ELF-1 (cell line): Measurements from ENCODE around the gene KLHL36.

ENCODE experiments used
- DNase-seq: peaks from one replicate; pipeline ENCODE4 v3.0.0-alpha.2; 2016; ENCODE audit warnings: low read depth, low spot score

Gene KLHL36

DNA sequence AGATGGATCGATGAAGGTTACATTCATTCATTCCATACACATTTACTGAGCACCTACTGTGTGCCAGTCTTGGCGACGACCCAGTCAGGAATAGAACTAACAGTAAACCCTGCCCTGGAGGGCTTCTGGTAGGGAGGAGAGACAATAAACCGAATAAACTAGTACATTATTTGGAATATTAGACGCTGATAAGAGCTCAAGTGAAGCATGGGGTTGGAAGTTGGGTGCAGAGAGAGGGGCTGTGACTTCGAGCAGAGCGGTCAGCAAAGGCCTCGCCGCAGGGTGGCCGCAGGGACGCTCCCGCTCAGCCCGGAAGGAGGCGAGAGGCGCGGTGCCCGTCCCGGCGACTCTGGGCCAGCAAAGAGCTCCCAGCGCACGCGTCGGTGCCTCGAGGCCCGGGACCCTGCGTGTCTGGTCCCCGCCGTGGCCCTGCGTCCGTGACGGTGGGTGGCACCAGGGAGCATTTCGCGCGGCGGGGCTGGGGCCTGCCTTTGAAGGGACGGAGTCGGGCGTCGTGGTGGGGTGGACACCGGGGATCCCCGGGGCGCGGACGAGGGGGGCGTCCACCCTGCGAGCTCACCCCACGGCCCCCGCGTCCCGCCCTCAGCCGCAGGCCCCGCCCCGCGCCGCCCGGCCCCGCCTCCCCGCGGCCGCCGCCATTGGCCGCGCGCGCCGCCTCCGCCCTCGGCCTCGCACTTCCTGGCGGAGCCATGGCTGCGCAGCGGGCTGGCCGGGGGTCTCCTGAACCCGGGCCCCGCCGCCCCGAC lies at the start of gene KLHL36:
Gene KLHL36, plus strand, starts transcription at position 684 of the 767 bp plus-strand sequence. CDS start 2,357 bp downstream, outside the sequence.
- DNase-seq = peak; percentile 34

DNA sequence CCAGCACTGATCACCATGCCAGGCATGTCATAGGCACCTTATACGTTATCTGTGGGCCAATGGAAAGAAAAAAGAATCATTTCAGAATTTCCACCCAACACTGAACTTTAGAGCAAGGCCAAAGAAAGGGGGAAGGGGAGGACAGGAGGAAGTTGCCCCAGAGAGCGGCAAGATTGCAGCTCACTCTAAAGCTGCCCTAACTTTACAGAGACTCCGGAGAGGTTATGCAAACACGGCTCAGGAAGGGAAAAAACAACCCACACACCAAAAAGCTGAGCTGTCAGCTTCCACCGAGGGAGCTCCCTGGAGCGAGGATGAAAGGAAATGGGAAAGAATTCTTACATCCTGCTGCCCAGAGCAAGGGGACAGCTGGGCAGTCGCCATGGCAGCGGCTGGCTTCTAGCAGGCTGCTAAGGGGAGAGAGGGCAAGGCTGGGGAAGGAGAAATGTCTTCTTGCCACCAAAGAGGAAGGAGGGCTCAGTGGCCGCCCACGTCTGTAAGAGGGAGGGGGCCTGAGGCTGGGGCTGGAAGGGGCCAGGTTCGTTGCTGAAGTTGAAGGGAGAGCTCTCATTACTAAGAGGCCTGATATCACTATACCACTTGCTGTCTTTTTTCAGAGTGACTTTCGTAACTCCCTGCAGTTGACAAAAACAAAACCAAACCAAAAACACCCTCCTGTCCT lies 48.6 kb upstream of the KLHL36 start:
- DNase-seq = peak; percentile 83

DNA sequence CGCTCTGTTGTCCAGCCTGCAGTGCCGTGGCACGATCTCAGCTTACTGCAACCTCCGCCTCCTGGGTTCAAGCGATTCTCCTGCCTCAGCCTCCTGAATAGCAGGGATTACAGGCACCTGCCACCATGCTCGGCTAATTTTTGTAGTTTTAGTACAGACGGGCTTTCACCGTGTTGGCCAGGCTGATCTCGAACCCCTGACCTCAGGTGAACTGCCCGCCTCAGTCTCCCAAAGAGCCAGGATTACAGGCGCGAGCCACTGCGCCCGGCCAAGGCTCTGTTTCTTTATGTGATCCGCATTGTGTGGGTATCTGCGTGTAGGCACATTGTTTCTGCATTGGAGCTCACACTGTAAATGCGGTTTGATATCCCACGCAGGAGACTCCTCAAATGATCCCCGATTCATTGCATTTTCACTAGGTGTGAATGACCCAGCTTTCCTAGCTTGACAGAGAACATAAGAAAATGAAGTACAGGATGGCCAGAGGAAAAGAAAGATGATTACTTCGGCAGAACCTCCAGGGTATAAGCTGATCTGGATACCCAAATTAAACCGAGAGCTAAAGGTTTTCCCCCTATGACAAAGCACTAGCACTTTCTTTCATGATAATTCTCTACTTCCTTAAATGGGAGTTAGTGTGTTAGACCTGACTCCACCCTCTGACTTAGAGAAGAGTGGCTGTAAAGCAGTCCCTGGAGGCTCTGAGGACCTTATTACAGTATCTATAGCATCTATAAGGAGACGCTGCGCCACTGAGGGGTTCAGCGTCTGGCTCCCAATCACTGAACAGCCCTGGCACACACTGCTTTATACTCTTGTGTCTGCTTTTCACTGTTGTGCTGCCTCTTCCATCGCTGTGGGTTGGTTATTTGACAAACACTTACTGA lies 47.7 kb upstream of the KLHL36 start:
- no peak for DNase-seq

DNA sequence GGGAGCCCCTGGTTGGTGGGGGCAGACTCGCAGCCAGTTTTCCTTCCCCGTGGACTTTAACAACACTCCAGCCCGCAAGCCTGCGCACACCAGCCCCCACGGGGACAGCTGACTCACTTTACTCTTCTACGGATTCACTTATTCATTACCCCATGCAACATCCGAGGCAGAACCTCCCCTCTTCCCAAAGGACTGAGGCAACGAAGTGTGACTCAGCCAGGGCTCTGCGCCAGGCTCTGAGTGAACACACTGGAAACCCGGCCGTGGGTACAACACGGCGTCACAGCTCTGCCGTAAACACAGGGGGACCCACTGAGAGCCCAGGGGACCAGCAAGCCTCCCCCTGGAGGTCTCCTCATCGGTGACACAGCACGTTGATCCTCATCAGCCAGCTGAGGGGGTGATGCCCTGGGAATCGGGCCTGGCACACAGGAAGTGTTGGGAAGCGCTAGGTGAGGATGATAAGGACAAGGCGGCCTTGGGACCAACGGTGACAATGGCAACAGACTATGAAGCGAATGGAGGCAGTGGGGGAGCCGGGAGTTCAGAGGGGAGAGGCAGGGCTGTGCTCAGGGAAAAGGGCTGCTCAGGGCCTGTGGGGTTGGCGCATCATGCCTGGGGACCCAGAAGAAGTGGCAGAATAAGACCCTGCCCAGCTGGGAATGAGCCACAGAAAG lies 45.0 kb upstream of the KLHL36 start:
- no peak for DNase-seq

DNA sequence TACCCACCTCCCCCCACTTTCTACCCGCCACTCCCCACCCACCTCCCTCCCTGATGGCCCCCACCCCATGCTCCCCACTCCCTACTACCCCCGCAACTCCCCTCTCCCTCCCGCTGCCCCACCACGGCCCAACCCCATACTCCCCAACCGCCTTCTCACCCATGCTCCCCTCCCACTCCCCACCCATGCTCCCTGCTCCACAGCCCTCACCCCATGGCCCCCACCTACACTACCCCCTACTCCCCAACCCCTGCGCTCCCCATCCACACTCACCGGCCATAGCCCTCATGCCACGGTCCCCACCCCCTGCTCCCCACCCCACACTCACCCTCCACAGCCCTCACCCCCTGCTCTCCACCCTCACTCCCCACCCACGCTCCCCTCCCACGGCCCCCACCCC lies 44.4 kb upstream of the KLHL36 start:
- DNase-seq = no peak

DNA sequence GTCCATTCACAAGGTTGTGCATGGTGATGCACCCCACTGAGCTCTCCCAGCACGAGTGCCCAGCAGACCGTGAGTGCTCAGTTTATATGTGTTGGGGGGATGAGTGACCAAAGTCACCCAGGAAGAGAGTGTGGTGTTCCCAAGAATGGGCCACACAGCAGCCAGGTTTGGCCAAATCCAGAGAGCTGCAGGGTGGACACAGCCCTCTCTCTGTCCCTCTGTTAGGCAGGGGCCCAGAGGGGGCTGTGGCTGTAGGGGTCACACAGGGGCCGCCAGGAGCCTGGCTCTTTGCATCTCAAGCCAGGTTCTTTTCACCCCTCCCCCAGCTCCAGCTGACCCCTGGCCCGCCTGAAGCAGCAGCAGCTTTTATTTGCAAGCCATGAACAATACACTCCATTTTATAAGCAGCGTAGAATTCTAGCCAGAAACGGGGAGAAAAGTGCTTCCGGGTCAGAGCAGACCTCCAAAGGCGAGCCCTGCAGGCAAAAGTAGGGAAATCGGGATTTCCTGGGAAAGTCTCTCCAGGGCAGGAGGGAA lies 43.8 kb upstream of the KLHL36 start:
- no peak for DNase-seq

DNA sequence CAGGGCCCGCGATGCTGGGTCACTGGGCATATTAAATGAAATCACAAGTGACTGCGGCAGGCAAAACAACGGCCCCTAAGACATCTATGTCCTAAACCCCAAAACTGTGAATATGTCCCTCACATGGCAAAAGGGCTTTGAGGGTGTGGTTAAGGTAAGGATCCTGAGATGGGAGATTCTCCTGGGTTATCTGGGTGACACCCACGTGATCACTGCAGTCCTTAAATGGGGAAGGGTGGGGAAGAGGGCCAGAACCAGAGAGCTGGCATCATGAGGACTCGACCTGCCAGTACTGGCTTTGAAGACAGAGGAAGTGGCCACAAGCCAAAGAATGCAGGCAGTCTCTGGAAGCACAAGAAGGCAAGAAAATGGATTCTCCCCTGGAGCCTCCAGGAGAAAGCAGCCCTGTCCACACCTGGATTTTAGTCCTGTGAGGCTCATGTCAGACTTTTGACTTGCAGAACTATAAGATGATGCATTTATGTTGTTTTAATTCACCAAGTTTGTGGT lies 42.9 kb upstream of the KLHL36 start:
- DNase-seq = no peak

DNA sequence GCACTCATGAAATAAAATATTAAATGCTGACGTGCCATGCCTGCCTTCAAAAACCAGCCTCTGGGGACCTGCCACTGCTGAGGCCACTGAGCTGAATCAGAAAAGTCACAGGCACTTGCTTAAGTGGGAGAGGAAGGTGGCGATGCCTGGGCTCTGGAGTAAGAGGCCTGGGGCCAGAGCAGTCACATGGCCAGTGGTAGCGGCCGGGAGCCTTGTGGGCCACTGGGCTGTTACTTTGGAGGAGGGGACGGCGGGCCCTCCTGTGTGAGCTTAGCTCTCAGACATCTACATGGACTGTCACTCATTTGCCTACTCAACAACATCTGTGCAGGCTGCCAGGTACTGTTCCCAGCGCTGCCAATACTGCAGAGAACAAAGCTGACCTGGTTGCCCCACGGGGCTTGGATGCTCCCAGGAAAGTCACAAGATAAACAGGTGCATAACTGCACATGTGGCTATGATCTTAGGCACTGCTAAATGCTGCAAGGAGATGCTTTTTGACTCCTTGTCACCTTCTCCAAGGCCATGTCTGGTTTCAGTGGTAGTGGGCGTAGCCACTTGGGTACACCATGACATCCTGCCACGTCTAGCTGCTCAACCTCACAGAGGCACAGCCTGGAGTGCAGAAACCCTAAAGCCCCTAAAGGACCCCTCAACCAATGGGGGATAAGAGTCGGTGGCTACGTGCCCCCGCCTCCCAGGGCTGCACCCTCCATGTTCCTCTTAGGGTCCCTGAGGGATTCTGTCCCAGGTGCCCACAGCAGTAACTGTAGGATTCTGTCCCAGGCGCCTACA lies 42.0 kb upstream of the KLHL36 start:
- DNase-seq = no peak

DNA sequence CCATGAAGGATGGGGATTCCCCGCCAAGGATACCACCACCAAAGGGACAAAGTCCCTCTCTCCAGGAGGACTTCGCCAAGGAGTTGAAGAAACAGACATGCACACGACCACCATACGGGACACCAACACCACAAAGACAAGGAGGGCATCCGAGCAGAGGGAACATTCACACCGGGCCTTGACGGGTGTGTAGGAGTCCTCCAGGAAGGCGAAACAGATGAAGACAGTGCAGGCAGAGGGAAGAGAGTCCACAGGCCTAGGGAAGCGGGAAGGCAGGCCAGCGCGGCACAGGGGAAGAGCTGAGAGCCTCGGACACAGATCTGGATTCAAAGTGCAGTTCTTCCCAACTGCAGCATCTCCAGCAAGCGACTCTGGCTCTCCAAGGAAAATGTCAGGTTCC lies 41.2 kb upstream of the KLHL36 start:
- no peak for DNase-seq

DNA sequence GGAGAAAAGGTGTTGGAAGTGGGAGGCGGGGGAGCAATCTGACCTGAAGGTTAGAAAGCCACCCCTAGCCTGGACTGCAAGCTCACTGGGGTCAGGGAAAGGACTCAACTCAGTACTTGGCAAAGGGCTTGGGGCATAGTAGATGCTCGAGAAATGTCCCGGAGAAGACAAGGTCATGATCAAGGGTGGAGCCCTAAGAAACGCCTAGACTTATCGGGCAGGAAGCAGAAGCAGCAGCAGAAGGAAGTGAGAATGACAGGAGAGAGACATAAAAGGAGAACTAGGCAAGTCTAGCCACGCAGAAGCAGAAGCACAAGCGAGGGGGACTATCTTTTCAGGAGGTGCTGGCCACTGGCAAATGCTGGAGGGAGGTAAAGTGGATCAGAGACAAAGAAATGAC lies 40.6 kb upstream of the KLHL36 start:
- DNase-seq = no peak

DNA sequence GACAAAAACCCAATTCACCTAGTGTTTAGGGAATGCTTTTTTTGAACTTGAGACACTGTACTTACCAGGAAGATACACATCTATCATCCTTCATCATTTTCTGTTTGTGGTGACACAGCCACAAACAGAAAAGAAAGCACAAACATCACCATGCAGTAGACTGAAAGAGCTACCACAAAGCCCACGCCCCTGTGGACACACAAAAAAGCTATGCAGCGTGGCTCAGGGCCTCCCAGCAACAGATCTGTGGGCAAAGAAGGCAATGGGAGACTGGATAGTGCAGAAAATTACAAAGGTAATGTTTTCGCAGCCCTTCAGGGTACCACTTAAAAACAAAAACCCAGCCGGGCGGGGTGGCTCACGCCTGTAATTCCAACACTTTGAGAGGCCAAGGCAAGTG lies 40.0 kb upstream of the KLHL36 start:
- DNase-seq = no peak

DNA sequence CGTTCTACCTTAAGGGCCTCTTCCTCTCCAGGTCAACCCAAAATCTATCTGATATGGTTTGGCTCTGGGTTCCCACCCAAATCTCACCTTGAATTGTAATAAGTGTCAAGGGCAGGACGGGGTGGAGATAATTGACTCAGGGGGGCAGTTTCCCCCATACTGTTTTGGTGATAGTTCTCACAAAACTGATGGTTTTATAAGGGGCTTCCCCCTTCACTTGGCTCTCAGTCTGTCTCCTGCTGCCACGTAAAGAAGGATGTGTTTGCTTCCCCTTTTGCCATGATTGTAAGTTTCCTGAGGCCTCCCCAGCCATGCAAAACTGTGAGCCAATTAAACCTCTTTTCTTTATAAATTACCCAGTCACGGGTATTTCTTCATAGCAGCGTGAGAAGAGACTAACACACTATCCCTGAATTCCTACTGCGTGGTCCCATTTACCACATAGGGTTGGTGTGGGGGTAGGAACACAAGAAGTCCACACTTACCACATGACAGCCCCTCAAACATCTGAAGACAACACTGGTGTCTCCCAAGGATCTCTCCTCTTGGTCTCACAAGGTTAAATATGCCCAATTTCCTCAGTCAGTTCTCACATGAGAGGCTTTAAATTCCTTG lies 38.6 kb upstream of the KLHL36 start:
- DNase-seq = no peak

DNA sequence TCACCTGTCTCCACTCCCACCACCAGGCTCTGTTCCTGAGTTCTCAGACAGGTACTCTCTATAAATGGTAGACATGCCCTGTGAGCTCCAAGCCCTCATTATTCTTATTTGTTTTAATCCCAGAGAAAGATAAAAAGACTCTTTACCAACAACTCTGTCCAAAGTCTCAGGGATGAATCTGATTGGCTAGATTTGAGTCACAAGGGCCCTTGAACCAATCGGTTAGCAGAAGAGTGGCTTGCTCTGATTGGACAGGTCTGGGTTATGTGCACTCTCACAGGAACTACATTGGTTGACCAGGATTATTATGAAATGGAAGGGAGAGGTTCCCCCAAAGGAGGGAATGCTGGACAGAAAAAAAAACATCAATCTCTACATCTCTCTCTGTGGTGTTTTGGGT lies 37.9 kb upstream of the KLHL36 start:
- DNase-seq = no peak

DNA sequence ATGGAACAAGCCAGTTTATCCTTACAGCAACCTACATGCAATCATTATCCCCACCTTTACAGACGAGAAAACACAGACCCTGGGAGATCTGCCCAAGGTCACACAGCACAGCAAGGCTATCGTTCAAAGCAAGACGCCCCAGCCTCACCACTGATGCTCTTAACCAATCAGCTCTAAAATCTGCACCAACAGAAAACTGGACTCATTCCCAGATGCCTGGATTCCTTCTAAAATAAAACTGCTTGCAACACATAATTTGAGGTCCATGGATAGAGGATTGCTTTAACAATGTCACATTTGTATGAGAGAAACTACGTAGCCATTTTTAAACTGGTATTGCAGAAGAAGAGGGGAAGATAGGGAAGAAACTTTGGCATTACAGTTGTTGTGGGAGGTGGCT lies 37.3 kb upstream of the KLHL36 start:
- DNase-seq = no peak

DNA sequence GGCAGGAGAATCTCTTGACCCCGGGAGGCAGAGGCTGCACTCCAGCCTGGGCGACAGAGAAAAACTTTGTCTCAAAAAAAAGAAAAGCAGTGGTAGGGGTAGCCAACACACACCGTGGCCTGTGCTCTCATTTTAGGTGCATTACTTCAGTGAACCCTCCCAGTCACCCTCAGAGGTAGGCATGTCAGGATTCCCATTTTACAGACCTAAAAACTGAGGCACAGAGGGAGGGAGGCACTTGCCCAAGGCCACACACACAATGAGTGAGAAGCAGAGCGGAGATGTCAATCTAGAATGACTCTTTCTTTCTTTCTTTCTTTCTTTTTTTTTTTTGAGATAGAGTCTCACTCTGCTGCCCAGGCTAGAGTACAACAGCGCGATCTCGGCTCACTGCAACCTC lies 35.6 kb upstream of the KLHL36 start:
- DNase-seq = no peak

DNA sequence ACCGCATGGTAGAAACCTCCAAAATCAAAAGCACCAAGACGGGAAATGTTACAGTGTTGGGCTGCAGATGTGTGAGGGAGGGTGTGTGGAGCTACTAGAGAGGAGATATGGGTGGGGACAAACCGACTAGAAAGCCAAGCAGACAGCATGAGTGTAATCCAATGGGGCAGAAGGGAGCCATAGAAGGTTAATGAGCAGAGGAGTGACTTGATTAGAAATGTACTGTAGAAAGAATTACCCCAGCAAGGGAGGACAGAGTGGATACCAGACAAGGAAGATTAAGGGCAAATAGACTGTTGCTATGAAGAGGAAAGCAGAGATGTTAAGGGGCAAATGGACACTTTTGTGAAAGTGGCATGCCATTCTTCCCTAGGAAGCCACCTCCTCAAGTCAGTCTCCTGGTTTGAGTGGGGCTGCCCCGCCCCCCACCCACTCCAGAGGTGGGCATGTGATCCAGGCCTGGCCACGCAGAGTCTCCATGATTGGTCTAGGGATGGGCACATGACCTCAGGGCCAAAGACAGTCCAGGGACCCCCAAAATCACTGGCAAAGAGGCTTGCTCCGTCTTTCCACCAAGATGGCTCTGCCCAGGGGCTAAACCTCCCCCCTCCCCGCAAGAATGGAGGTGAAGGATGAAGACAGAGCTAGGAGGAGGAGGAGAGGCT lies 34.8 kb upstream of the KLHL36 start:
- no peak for DNase-seq

DNA sequence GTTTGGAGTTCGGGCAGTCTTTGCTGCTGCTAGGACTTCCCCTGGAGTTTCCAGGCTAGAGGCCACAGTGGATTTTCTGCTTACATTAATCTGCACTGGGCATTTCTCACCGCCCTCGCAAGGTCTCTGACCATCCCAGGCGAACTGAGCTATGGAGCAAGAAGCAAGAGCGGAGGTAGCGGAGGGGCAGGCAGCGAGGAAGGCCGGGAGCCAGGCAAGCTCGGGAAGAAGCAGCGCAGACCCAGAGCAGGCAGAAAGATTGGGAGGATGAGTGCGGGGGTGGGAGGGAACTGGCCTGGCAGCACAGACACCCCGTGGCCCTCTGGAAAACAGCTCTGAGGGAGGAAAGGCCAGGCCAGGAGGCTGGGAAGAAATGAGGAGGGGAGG lies 34.2 kb upstream of the KLHL36 start:
- DNase-seq = no peak

DNA sequence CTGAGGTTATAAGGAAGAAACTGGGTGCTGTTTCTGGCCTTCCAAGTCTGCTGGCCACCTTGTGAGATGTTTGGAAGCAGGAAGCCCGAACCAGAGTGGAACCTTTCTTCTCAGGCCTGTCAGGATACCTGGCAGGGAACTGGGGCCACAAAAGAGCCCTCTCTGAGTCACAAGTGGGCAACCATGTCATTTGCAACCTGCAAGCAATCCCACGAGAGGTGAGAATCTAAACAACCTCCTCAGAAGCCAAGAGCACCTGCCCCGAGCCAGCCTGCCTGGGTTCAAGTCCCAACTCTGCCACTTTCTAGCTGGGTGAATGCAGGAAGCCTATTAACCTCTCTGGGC lies 33.7 kb upstream of the KLHL36 start:
- DNase-seq = no peak

DNA sequence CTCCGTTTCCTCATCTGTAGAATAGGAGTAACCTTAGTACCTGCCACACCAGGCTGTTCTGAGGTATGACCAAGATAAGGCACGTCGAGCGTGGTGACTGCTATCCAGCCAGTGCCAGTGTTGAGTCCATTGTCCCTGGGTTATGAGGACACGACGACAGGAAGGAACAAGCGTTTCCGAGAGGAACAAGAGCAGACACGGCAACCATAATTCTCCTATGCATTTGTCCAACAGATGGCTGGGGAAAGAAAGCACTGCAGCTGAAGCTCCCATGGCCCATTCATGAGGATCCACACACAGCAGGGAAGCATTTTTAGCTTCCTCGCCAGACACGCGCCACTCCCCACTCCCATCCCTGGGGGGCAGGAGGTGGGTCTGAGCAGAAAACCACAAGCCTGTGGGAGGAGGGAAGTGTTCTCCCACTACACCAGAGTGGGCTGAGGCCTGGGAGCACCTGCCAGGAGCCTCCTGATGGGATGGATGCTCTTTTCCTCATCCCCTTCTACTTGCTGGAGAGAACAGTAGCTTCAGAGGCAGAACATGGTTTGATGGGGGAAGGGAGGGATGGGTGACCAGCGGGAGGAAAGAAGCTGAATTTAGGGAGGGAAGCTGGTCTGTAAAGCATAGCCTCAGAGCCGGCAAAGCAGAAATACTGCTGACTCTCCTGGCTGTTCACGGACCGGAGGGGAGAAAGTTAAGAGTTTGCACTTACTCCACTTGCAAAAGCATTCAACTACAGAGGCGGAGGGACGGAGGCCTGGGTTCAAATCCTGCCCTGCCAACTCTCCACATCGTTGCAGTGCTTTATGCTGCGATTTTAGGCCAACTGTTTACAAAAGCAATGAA lies 33.1 kb upstream of the KLHL36 start:
- DNase-seq = no peak
